ENCODE results near the gene TMUB1.
"Not testable (repeated sequence)": the region's sequence is repeated elsewhere in the genome, so short reads cannot be mapped to it uniquely, and the experiment has no call there.

TMUB1 gene

DNA sequence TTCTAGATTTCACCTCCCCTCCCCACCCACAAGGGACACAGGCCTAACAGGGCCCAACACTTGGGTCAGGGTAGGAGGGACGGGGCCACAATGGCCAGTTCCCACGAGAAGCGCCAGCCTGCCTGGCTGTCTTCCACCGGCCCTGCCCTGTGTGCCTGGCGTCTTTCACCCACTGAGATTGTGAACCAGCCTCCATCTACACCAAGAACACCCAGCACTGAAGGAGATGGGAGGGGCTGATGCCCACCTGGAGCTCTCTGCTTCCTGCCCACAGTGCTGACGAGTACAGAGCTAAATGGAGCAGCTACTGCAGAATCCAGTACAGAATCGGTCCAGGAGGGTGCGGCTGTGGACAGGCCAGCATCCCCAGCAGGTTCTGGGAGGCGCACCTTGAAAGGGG is 37.3 kb downstream of the TMUB1 start:
- TF ChIP-seq, protein P1, sequence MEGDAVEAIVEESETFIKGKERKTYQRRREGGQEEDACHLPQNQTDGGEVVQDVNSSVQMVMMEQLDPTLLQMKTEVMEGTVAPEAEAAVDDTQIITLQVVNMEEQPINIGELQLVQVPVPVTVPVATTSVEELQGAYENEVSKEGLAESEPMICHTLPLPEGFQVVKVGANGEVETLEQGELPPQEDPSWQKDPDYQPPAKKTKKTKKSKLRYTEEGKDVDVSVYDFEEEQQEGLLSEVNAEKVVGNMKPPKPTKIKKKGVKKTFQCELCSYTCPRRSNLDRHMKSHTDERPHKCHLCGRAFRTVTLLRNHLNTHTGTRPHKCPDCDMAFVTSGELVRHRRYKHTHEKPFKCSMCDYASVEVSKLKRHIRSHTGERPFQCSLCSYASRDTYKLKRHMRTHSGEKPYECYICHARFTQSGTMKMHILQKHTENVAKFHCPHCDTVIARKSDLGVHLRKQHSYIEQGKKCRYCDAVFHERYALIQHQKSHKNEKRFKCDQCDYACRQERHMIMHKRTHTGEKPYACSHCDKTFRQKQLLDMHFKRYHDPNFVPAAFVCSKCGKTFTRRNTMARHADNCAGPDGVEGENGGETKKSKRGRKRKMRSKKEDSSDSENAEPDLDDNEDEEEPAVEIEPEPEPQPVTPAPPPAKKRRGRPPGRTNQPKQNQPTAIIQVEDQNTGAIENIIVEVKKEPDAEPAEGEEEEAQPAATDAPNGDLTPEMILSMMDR (IDR thresholded peaks at IDR 0.05; ENCODE audit: insufficient read depth, low read length, poor library complexity, severe bottlenecking) = no peak
- no peak for DNase-seq (ENCODE audit: extremely low read depth, insufficient read length)

DNA sequence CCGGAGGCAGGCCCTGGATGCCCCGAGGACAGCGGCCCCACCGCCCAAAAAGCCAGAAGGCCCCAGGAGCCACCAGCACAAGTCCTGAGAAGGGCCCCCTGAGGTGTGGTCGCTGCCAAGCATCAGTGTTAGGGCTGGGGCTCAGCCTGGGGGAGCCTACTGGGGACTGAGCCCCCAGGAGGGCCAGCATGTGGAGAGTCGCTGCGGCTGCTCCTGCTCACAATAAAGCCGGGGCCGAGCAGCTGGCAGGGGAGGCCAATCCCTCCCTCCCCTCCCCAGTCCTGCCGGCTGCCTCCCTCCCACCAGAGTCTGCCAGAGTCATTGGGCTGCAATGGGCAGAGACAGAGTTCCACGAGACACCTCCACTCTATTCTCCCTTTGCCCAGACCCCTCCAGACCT is 38.0 kb downstream of the TMUB1 start:
- DNase-seq (ENCODE audit: extremely low read depth, insufficient read length) = no peak
- TF ChIP-seq, protein P1 (IDR thresholded peaks at IDR 0.05; ENCODE audit: insufficient read depth, low read length, poor library complexity, severe bottlenecking) = no peak
- peaks cover 2% of the 10 kb centered on the region for H3K36me3 ChIP-seq (ENCODE audit: control insufficient read depth, insufficient read depth, low read length)
- H3K4me3 ChIP-seq (replicated peaks; ENCODE audit: low read depth, low read length) = no peak overlapping the region
- no peaks in the 10 kb centered on the region for H3K27me3 ChIP-seq (replicated peaks; ENCODE audit: control insufficient read depth, insufficient read depth, low read length)

More for the DNA sequence above, 37.3 kb downstream of the TMUB1 start:
- Histone ChIP-seq H3K36me3 (ENCODE audit: control insufficient read depth, insufficient read depth, low read length) (peaks cover 2% of the 10 kb centered on the region), H3K27me3 (replicated peaks; ENCODE audit: control insufficient read depth, insufficient read depth, low read length) (no peaks in the 10 kb centered on the region), H3K4me3 (replicated peaks; ENCODE audit: low read depth, low read length) (no peak overlapping the region)

DNA sequence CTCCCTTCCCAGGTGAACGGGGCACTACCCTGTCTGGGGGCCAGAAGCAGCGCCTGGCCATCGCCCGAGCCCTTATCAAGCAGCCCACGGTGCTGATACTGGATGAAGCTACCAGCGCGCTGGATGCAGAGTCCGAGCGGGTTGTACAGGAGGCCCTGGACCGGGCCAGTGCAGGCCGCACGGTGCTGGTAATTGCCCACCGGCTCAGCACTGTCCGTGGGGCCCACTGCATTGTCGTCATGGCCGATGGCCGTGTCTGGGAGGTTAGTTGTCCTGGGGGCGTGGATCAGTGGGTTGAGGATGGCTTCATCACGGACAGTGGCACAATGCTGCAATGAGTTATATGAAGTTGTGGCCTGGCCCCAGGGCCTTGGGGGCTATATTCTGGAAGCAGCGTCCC is 39.3 kb downstream of the TMUB1 start:
- TF ChIP-seq, protein P1 (IDR thresholded peaks at IDR 0.05; ENCODE audit: insufficient read depth, low read length, poor library complexity, severe bottlenecking) = no peak
- DNase-seq (ENCODE audit: extremely low read depth, insufficient read length) = no peak
- Histone ChIP-seq H3K36me3 (ENCODE audit: control insufficient read depth, insufficient read depth, low read length) (peaks cover 2% of the 10 kb centered on the region), H3K4me3 (replicated peaks; ENCODE audit: low read depth, low read length) (no peak overlapping the region), H3K27me3 (replicated peaks; ENCODE audit: control insufficient read depth, insufficient read depth, low read length) (no peaks in the 10 kb centered on the region)

DNA sequence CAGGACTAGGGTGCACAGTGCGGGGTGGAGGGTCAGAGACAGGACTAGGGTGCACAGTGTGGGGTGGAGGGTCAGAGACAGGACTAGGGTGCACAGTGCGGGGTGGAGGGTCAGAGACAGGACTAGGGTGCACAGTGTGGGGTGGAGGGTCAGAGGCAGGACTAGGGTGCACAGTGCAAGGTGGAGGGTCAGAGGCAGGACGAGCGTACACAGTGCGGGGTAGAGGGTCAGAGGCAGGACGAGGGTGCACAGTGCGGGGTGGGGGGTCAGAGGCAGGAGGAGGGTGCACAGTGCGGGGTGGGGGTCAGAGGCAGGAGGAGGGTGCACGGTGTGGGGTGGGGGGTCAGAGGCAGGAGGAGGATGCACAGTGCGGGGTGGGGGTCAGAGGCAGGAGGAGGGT is 39.8 kb downstream of the TMUB1 start:
- H3K4me3 ChIP-seq (replicated peaks; ENCODE audit: low read depth, low read length); H3K27me3 ChIP-seq (replicated peaks; ENCODE audit: control insufficient read depth, insufficient read depth, low read length); H3K36me3 ChIP-seq (ENCODE audit: control insufficient read depth, insufficient read depth, low read length); DNase-seq (ENCODE audit: extremely low read depth, insufficient read length): not testable (repeated sequence)

DNA sequence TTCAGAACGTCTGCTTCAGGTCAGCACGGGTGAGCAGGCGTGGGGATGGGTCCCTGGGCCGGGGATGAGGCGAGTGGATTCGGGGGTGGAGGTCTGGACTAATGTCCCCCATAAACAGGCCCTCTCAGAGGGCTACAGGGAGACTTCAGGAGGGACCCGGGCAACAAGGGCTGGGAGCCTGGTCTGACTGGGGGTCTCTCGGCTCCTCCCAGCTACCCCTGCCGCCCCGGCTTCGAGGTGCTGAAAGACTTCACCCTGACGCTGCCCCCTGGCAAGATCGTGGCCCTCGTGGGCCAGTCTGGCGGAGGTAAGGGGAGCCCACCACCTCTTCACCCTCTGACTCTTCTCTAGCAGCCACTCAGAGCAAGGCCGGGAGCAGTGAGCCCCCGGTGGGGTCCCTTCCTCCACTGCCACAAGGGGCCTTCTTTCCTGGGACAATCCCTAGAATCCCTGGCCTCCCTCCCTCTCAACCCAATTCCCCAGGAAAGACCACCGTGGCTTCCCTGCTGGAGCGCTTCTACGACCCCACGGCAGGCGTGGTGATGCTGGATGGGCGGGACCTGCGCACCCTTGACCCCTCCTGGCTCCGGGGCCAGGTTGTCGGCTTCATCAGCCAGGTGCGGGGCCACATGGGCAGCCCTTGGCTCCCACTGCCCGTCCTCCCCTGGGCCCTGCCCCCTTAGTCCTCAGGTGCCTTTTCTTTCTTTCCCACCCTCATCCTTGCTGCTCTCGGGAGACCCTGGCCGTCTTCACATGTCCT is 42.5 kb downstream of the TMUB1 start:
- DNase-seq (ENCODE audit: extremely low read depth, insufficient read length) = no peak

DNA sequence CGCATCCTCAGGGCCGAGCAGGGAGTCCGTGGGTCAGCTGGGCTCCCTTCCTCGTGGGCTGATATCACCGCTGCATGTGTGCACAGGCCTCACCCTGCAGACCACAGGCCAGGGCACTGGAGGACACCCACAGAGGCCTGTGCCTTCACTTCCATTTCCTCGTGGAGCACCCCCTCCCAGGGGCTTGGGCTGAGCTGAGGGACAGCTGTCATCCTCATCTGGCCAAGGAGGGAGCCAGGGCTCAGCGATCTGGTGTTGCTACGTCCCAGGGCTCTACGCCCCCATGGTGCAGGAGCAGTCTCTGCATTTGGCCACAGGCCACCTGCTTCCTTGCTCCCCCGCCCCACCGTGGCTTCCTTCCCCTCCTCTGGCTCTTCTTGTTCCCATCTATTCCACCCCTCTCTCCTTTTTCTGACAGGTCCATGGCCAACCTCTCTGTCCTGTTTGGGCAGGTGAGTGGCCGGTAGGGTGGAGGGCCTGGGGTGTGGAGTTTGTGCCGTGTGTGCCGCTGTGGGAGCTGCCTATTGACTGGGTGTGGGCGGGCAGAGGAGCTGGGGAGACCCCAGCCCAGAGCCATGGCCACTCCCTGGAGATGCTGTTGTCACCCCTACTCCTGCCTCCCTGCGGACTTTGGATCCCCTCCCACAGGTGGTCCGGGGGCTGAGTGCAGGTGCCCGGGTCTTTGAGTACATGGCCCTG is 43.3 kb downstream of the TMUB1 start:
- TF ChIP-seq, protein P1 (IDR thresholded peaks at IDR 0.05; ENCODE audit: insufficient read depth, low read length, poor library complexity, severe bottlenecking) = no peak
- Histone ChIP-seq H3K4me3 (replicated peaks; ENCODE audit: low read depth, low read length) (no peak overlapping the region), H3K27me3 (replicated peaks; ENCODE audit: control insufficient read depth, insufficient read depth, low read length) (no peaks in the 10 kb centered on the region), H3K36me3 (ENCODE audit: control insufficient read depth, insufficient read depth, low read length) (peaks cover 13% of the 10 kb centered on the region)
- no peak for DNase-seq (ENCODE audit: extremely low read depth, insufficient read length)

More for the DNA sequence above, 42.5 kb downstream of the TMUB1 start:
- TF ChIP-seq, protein P1 (IDR thresholded peaks at IDR 0.05; ENCODE audit: insufficient read depth, low read length, poor library complexity, severe bottlenecking) = no peak
- Histone ChIP-seq H3K36me3 (ENCODE audit: control insufficient read depth, insufficient read depth, low read length) (peaks cover 7% of the 10 kb centered on the region), H3K4me3 (replicated peaks; ENCODE audit: low read depth, low read length) (no peak overlapping the region), H3K27me3 (replicated peaks; ENCODE audit: control insufficient read depth, insufficient read depth, low read length) (no peaks in the 10 kb centered on the region)
